Measurements from ENCODE around the gene CDC27.

Gene CDC27

DNA sequence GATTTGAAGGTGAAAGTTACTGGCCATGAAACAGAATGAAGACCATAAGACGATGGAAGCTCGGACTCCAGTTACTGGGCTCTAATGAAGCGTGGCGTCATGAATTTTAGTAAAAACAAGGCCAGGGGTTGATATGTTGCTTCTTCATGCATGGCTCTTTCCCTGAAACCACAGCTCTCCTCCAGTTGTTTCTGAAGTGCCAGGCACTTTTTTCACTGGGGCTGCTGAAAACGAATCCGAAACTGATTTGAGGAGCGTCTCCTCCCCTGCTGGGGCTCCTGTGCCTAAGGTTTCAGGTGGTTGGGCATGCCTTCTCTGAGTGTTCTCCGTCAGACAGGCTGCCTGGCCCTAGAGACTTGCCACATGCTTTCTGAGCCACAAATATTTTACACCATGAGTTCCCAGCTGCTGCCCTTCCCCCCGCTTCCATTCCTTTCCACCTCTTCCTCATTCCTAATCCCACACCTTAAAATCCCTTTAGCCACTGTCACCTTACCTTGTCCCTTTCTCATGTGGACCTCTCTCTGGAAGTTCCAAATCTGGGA is 16.4 kb upstream of the CDC27 start (continued):
- TF ChIP-seq TSHZ2 (CRISPR knock-in tag; IDR thresholded peaks at IDR 0.05): no peak
- TF ChIP-seq, protein P1, sequence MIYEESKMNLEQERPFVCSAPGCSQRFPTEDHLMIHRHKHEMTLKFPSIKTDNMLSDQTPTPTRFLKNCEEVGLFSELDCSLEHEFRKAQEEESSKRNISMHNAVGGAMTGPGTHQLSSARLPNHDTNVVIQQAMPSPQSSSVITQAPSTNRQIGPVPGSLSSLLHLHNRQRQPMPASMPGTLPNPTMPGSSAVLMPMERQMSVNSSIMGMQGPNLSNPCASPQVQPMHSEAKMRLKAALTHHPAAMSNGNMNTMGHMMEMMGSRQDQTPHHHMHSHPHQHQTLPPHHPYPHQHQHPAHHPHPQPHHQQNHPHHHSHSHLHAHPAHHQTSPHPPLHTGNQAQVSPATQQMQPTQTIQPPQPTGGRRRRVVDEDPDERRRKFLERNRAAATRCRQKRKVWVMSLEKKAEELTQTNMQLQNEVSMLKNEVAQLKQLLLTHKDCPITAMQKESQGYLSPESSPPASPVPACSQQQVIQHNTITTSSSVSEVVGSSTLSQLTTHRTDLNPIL (CRISPR knock-in tag; IDR thresholded peaks at IDR 0.05; ENCODE audit: low read depth): no peak
- TF ChIP-seq ZNF565 (CRISPR knock-in tag; conservative IDR thresholded peaks at IDR 0.05; ENCODE audit: low read depth): no peak
- TF ChIP-seq ZC3H10 (CRISPR knock-in tag; IDR thresholded peaks at IDR 0.05): no peak

DNA sequence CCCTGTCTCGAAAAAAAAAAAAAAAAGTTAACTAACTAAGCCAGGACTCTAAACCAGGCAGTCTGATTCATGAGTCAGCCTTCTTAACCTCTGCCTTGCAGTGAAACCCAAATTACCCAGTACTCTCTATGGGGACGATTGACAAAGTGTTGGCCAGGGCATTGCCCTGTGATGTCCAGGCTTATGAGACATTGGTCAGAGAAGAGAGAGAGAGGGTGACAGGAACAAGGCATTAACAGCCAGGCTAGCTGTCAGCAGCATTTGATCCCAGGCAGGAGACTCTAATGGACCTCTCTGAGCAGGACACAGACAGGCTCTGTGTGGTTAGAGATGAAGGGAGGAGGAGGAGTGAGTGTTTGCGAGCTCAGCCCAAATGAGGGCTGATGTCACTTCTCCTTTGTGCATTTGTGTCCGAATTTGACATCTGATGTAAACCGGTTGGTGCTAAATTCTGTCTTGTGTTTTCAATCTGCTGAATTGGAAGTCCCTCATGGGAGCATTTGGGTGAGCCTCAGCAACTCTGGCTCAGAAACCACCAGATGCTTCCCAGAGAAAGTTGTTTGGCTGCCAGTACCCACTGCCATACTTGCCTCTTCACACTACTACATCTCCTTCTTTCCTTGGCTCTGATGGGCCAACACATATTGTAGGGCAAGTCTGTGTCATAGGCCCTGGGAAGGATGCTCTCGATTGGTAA is 15.8 kb upstream of the CDC27 start:
- ATAC-seq: peak; percentile 59
- TF ChIP-seq GLIS3 (CRISPR knock-in tag; IDR thresholded peaks at IDR 0.05) (no peak), PPARA (CRISPR knock-in tag; IDR thresholded peaks at IDR 0.05; ENCODE audit: borderline replicate concordance) (no peak), PATZ1 (CRISPR knock-in tag; IDR thresholded peaks at IDR 0.05; ENCODE audit: borderline replicate concordance) (no peak), CSRNP3 (CRISPR knock-in tag; IDR thresholded peaks at IDR 0.05) (no peak)
- TF ChIP-seq, protein P1 (CRISPR knock-in tag; IDR thresholded peaks at IDR 0.05; ENCODE audit: low read depth): no peak

- TF ChIP-seq CSRNP3 (CRISPR knock-in tag; IDR thresholded peaks at IDR 0.05): no peak
- peak; percentile 14; the same call in 1 of the 3 replicates for ATAC-seq
Measured at GRCh38 chr17:47203984-47204721, 15.1 kb upstream of the CDC27 start.

DNA sequence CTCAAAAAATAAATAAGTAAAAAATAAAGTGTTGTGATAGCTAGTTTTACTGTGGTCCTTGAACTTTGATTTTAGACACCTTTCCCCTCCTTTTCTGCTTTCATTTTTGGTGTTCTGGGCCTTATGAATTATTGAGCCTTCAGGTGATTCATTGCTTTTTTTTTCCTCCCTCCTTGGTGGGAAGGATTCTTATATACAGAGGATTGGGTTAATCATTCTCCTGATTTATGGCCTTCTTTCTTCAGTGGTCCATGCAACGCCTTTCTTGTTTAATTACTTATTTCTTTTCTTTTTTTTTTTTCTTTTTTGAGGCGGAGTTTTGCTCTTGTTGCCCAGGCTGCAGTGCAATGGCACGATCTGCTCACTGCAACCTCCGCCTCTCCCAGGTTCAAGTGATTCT is 12.1 kb upstream of the CDC27 start:
- ATAC-seq: no peak
- TF ChIP-seq BACH2 (CRISPR knock-in tag; IDR thresholded peaks at IDR 0.05; ENCODE audit: borderline replicate concordance) (no peak), ZNF8 (CRISPR knock-in tag; IDR thresholded peaks at IDR 0.05) (no peak), ZFP3 (CRISPR knock-in tag; IDR thresholded peaks at IDR 0.05) (no peak), CSRNP3 (CRISPR knock-in tag; IDR thresholded peaks at IDR 0.05) (no peak), ESRRG (CRISPR knock-in tag; IDR thresholded peaks at IDR 0.05) (no peak), ARNTL (CRISPR knock-in tag; IDR thresholded peaks at IDR 0.05; ENCODE audit: borderline replicate concordance, low read depth) (no peak), ZNF565 (CRISPR knock-in tag; conservative IDR thresholded peaks at IDR 0.05; ENCODE audit: low read depth) (no peak)
